LNCaP clone FGC (cell line): Measurements from ENCODE around the gene GRM8.

Experiments
- DNase-seq: peaks from one replicate; pipeline ENCODE4 v3.0.0-alpha.2; 2011; ENCODE audit warnings: low read depth
- H3K4me3 ChIP-seq: 2 replicates; pipeline ENCODE4 v1.5.1; 2011; ENCODE audit warnings: mild to moderate bottlenecking, low read depth, low read length, control low read depth
- TF ChIP-seq, protein P1 (sequence below): IDR thresholded peaks from 2 replicates; pipeline ENCODE4 v1.5.1; 2012; ENCODE audit warnings: mild to moderate bottlenecking; ENCODE audit not compliant: control insufficient read depth, insufficient read depth; ENCODE audit errors: extremely low read depth

The GRM8 gene

GRCh38 chr7:126557271-126557670 is 695.5 kb downstream of the GRM8 start:
- TF ChIP-seq, protein P1, sequence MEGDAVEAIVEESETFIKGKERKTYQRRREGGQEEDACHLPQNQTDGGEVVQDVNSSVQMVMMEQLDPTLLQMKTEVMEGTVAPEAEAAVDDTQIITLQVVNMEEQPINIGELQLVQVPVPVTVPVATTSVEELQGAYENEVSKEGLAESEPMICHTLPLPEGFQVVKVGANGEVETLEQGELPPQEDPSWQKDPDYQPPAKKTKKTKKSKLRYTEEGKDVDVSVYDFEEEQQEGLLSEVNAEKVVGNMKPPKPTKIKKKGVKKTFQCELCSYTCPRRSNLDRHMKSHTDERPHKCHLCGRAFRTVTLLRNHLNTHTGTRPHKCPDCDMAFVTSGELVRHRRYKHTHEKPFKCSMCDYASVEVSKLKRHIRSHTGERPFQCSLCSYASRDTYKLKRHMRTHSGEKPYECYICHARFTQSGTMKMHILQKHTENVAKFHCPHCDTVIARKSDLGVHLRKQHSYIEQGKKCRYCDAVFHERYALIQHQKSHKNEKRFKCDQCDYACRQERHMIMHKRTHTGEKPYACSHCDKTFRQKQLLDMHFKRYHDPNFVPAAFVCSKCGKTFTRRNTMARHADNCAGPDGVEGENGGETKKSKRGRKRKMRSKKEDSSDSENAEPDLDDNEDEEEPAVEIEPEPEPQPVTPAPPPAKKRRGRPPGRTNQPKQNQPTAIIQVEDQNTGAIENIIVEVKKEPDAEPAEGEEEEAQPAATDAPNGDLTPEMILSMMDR = no peak
- H3K4me3 ChIP-seq = no peak overlapping the region
- no peak for DNase-seq

DNA sequence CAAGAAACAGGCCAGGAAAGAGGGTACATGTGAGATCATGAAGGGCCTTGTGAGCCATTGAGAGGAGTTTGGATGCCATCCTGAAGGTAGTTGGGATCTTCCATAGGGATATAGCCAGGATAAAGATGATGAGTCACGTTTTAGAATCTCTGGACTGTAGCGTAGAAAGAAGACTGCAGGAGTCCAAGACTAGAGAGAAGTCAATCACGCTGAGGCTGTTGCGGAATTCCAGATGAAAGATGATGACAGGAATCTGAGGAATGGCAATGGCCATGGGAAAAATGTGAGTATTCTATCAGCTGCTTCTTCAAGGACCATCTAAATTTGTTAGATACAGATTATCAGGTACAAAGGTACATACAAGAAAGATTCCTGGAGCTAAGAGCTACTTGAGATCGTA is 711.3 kb downstream of the GRM8 start:
- no peak overlapping the region for H3K4me3 ChIP-seq
- DNase-seq = no peak
- TF ChIP-seq, protein P1 = no peak

DNA sequence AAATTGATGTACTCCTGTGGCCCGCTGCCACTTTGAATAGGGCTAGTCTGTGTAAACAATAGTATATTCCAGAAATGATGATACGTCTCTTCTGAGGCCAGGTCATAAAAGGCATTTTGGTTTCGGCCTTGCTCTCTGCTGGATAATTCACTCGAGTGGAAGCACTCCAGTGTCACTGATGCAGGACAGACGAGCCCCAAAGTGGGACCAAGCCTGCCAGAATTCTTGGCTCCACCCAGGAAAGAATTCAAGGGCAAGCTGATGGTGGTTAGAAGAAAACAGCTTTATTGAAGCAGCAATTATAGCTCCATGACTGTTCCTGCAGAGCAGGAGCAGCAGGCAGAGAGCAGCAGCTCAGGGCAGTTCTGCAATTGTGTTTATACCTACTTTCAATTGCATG is 717.6 kb downstream of the GRM8 start:
- DNase-seq = no peak
- TF ChIP-seq, protein P1 = no peak
- H3K4me3 ChIP-seq = no peak overlapping the region

DNA sequence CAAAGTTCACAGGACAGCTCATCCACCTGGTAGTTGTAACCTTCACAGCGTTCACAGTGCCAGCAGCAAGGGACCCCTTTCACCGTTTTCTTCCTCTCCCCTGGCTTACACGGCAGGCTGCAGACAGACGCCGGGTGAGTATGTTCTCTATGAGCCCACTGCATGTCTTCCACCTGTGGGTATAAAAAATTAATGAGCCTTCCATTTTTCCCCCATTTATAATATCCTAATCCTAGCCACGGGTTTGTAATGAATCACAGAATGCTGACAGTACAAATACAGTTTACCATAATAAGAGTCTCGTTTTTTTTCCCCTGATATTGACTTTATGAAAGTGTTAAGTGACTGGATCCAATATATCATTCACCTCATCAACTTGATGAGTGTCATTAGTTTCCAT is 719.0 kb downstream of the GRM8 start:
- no peak overlapping the region for H3K4me3 ChIP-seq
- TF ChIP-seq, protein P1 = no peak
- no peak for DNase-seq

DNA sequence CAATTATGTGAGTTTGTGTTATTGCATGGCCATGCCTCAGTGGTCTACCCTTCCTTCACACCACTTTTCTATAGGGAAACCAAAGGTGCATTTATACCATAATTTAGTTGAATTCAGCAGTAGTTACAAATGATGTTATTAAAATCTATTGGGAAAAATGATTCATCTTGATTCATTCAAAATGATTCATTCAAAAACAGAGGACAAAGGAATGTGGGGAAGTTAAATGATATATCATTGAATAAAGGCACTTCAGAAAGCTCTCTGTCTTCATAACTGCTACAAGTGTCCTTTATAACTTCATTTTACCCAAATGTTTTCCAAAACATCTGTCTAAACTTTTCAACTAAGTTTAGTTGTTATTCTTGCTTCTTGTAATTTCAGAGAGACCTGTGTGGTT is 722.9 kb downstream of the GRM8 start:
- TF ChIP-seq, protein P1 = no peak
- H3K4me3 ChIP-seq = no peak overlapping the region
- DNase-seq = no peak

DNA sequence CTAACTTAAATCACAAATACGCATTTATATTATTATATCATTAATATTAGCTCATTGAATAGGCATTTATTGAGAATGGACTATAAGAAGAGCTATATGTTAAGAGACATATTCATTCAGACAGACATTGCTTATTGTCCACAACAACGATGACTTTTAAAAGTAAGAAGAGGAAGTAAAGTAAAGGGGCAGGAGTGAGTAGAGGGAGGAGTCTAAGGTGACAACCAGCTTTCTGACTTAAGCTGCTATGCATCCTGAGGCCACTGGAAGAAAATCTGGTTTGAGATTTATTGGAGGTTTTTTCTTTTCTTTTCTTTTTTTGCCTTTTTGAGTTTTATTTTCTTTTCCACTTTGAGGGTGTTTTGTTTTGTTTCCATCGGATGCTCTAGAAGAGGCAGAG is 723.5 kb downstream of the GRM8 start:
- no peak overlapping the region for H3K4me3 ChIP-seq
- DNase-seq = no peak
- TF ChIP-seq, protein P1 = no peak

DNA sequence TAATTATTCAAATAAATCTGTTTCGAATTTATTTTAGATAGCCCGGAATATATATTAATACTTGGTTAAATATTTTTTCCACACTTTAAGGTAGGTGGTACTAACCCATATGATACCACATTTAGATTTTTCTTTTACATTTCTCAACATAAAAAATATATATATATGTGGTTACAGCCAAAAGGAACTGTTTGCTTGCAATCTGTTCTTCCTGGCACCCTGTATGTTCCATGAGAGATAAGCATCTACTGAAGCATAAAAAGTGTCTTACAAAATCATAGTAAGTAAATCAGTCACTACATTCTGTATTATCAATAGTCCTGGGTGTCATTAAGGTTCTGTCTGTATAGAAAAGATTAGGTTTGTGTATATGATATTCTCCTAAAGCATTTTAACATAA is 726.8 kb downstream of the GRM8 start:
- TF ChIP-seq, protein P1 = no peak
- no peak for DNase-seq

More for the DNA sequence above, 726.8 kb downstream of the GRM8 start:
- no peak overlapping the region for H3K4me3 ChIP-seq
